Parathyroid adenoma (tissue), 2 donors: ENCODE measurements around the gene SP1.
"Not testable (repeated sequence)": the region's sequence is repeated elsewhere in the genome, so short reads cannot be mapped to it uniquely, and the experiment has no call there.

Experiments
- H2AFZ ChIP-seq: fragments of 300-600 bp; sonication (generic); one replicate; pipeline ENCODE4 v1.7.0; 2017; ENCODE audit warnings: antibody characterized with exemption, mild to moderate bottlenecking
- H3K27ac ChIP-seq: fragments of 300-600 bp; sonication (generic); one replicate; pipeline ENCODE4 v1.7.0; 2017
- H3K27me3 ChIP-seq: fragments of 300-600 bp; sonication (generic); one replicate; pipeline ENCODE4 v1.7.0; 2017; ENCODE audit warnings: low read length; ENCODE audit not compliant: control insufficient read depth, insufficient read depth
- H3K36me3 ChIP-seq: fragments of 300-600 bp; sonication (generic); one replicate; pipeline ENCODE4 v1.7.0; 2017; ENCODE audit warnings: low read length; ENCODE audit not compliant: control insufficient read depth, insufficient read depth
- H3K4me1 ChIP-seq: fragments of 300-600 bp; sonication (generic); one replicate; pipeline ENCODE4 v1.7.0; 2017; ENCODE audit warnings: control low read depth
- H3K4me2 ChIP-seq: fragments of 300-600 bp; sonication (generic); one replicate; pipeline ENCODE4 v1.7.0; 2017; ENCODE audit warnings: low read length
- H3K4me3 ChIP-seq: fragments of 300-600 bp; sonication (generic); one replicate; pipeline ENCODE4 v1.7.0; 2017; ENCODE audit warnings: low read depth, low read length
- H3K79me2 ChIP-seq: fragments of 300-600 bp; sonication (generic); one replicate; pipeline ENCODE4 v1.7.0; 2017; ENCODE audit warnings: control low read depth
- H3K9ac ChIP-seq: fragments of 300-600 bp; sonication (generic); one replicate; pipeline ENCODE4 v1.7.0; 2017; ENCODE audit warnings: mild to moderate bottlenecking
- H3K9me3 ChIP-seq: fragments of 300-600 bp; sonication (generic); one replicate; pipeline ENCODE4 v1.7.0; 2017; ENCODE audit warnings: low read length; ENCODE audit not compliant: control insufficient read depth
- CTCF ChIP-seq: fragments of 300-600 bp; sonication (generic); IDR thresholded peaks from one replicate; pipeline ENCODE4 v1.7.0; 2017; ENCODE audit warnings: antibody characterized with exemption, mild to moderate bottlenecking
- donor health status: primary hyperparathyroidism.

Gene SP1

GRCh38 chr12:53441040-53441833 lies 61.3 kb downstream of the SP1 start, which contains the start of gene PRR13:
PRR13 (plus strand) TSS chr12:53441734; CDS start chr12:53442715, 981 bp downstream.
- Histone ChIP-seq H2AFZ (peak within 1 kb of the TSS; percentile 80), H3K4me3 (peak within 1 kb of the TSS; percentile 99), H3K27ac (peak within 1 kb of the TSS; percentile 87), H3K79me2 (no peaks in the 10 kb centered on the region), H3K36me3 (no peaks in the 10 kb centered on the region), H3K9me3 (no peaks in the 10 kb centered on the region), H3K4me2 (peak within 1 kb of the TSS; percentile 97), H3K9ac (peak within 1 kb of the TSS; percentile 56), H3K27me3 (no peaks in the 10 kb centered on the region), H3K4me1 (peaks cover 3% of the 10 kb centered on the region)
- TF ChIP-seq CTCF: no peak

DNA sequence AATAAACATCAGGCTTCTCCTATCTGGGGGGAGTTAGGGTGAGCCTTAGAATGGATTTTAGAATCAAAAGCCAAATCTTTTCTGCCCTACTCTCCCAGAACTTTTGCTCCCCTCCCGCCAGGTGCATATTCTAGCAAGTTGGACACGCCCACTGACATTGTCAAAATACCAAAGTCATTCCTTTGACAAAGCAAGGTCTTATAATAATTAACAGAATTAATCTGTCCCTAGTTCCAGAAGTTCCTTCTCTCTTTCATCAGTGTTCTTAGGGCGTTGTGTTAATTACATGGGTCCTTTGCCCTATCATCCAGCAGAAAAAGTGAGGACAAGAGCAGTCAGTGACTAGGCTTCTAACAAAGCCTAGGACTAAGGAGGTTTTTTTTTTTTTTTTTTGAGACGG lies 64.0 kb downstream of the SP1 start:
- no peaks in the 10 kb centered on the region for H3K9me3 ChIP-seq
- H3K79me2 ChIP-seq: no peaks in the 10 kb centered on the region
- no peak overlapping the region for H3K9ac ChIP-seq
- no peak overlapping the region for H3K4me3 ChIP-seq
- H3K27ac ChIP-seq: no peak overlapping the region
- H3K4me1 ChIP-seq: peaks cover 3% of the 10 kb centered on the region
- no peak for TF ChIP-seq CTCF
- no peaks in the 10 kb centered on the region for H3K36me3 ChIP-seq
- no peaks in the 10 kb centered on the region for H3K27me3 ChIP-seq
- H3K4me2 ChIP-seq: no peak overlapping the region
- no peak overlapping the region for H2AFZ ChIP-seq

- not testable (repeated sequence) for H3K79me2 ChIP-seq, H3K9ac ChIP-seq, H2AFZ ChIP-seq, H3K4me1 ChIP-seq, H3K9me3 ChIP-seq, H3K4me3 ChIP-seq, H3K4me2 ChIP-seq, H3K27ac ChIP-seq, H3K36me3 ChIP-seq, H3K27me3 ChIP-seq
Observed at GRCh38 chr12:53444593-53445325, 64.8 kb downstream of the SP1 start.

DNA sequence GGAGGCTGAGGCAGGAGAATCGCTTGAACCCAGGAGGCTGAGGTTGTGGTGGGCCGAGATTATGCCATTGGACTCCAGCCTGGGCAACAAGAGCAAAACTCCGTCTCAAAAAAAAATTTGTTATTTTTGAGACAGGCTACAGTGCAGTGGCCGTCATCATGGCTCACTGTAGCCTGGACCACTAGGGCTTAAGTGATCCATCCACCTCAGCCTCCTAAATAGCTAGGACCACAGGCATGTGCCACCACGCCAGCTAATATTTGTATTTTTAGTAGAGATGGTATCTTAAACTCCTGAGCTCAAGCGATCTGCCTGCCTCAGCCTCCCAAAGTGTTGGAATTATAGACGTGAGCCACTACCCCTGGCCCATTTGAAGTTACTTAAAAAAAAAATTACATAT lies 71.0 kb downstream of the SP1 start:
- peaks cover 17% of the 10 kb centered on the region for H3K4me1 ChIP-seq
- no peaks in the 10 kb centered on the region for H3K27me3 ChIP-seq
- peaks cover 31% of the 10 kb centered on the region for H3K79me2 ChIP-seq
- no peak overlapping the region for H3K4me3 ChIP-seq
- no peak overlapping the region for H3K27ac ChIP-seq
- no peaks in the 10 kb centered on the region for H3K9me3 ChIP-seq
- no peaks in the 10 kb centered on the region for H3K36me3 ChIP-seq
- H3K9ac ChIP-seq: no peak overlapping the region
- TF ChIP-seq CTCF: no peak
- no peak overlapping the region for H3K4me2 ChIP-seq
- H2AFZ ChIP-seq: no peak overlapping the region

- Histone ChIP-seq H3K27ac (peak within 1 kb of the TSS; percentile 95), H3K27me3 (no peaks in the 10 kb centered on the region), H3K4me1 (peaks cover 17% of the 10 kb centered on the region), H3K4me2 (peak within 1 kb of the TSS; percentile 42), H2AFZ (peak within 1 kb of the TSS; percentile 53), H3K9ac (peak within 1 kb of the TSS; percentile 92), H3K4me3 (peak within 1 kb of the TSS; percentile 92), H3K79me2 (peaks cover 32% of the 10 kb centered on the region), H3K36me3 (no peaks in the 10 kb centered on the region), H3K9me3 (no peaks in the 10 kb centered on the region)
- TF ChIP-seq CTCF: peak; percentile 91
Observed at GRCh38 chr12:53451661-53452158, 71.7 kb downstream of the SP1 start, which contains the start of gene PCBP2. PCBP2 (plus strand) TSS chr12:53452102; CDS start chr12:53454801, 2,699 bp downstream.
